Measurements from ENCODE around the gene SPPL3. TPM values are rescaled to one million over a fixed set of nuclear protein-coding genes. Genes with fewer than 3 reads are reported as not detected.

Gene SPPL3
- total RNA-seq, 1 donor from 2014 or later, result 25.8 TPM

DNA sequence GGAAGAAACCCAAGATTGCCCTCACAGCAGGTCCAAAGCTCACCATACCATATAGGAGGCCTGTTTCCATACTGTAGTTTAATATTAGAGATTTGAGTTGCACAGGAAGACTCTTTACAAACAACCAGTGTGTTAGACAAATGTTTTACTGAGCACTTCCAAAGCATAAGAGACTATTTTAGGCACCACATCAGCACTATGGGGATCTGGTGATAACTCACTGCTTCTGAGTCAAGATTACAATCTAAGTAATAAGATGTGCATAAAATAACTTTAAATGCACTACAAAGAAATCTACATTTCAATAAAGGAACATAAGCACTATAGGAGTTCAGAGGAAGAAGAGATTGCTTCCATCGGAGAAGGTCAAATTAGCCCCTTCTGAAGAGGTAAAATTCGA is 71.4 kb downstream of the SPPL3 start:
- Histone ChIP-seq H3K4me1 (peaks cover 9% of the 10 kb centered on the region), H3K9ac (no peak overlapping the region), H3K4me2 (no peak overlapping the region), H3K27ac (no peak overlapping the region), H3K36me3 (no peaks in the 10 kb centered on the region), H3K4me3 (no peak overlapping the region), H3F3A (ENCODE audit: low read depth) (peaks cover 8% of the 10 kb centered on the region), H4K20me1 (ENCODE audit: low read depth) (peaks cover 35% of the 10 kb centered on the region), H2AFZ (replicated peaks) (no peak overlapping the region), H3K9me3 (ENCODE audit: low read depth) (no peaks in the 10 kb centered on the region), H3K27me3 (no peaks in the 10 kb centered on the region), H3K79me2 (ENCODE audit: low read depth) (peaks cover 67% of the 10 kb centered on the region)
- DNase-seq (ENCODE audit: low spot score), result no peak
- Mint-ChIP-seq H3K4me3 (no peak overlapping the region), H3K9me3 (no peaks in the 10 kb centered on the region), H3K4me1 (peaks cover 11% of the 10 kb centered on the region), H3K27me3 (ENCODE audit: insufficient read depth, low read depth) (peaks cover 2% of the 10 kb centered on the region), H3K36me3 (no peaks in the 10 kb centered on the region), H3K27ac (no peak overlapping the region)
- TF ChIP-seq, protein P1, sequence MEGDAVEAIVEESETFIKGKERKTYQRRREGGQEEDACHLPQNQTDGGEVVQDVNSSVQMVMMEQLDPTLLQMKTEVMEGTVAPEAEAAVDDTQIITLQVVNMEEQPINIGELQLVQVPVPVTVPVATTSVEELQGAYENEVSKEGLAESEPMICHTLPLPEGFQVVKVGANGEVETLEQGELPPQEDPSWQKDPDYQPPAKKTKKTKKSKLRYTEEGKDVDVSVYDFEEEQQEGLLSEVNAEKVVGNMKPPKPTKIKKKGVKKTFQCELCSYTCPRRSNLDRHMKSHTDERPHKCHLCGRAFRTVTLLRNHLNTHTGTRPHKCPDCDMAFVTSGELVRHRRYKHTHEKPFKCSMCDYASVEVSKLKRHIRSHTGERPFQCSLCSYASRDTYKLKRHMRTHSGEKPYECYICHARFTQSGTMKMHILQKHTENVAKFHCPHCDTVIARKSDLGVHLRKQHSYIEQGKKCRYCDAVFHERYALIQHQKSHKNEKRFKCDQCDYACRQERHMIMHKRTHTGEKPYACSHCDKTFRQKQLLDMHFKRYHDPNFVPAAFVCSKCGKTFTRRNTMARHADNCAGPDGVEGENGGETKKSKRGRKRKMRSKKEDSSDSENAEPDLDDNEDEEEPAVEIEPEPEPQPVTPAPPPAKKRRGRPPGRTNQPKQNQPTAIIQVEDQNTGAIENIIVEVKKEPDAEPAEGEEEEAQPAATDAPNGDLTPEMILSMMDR (IDR thresholded peaks at IDR 0.05), result no peak
- TF ChIP-seq EZH2 (IDR thresholded peaks at IDR 0.05) (no peak), EZH2phosphoT487 (IDR thresholded peaks at IDR 0.05) (no peak)

DNA sequence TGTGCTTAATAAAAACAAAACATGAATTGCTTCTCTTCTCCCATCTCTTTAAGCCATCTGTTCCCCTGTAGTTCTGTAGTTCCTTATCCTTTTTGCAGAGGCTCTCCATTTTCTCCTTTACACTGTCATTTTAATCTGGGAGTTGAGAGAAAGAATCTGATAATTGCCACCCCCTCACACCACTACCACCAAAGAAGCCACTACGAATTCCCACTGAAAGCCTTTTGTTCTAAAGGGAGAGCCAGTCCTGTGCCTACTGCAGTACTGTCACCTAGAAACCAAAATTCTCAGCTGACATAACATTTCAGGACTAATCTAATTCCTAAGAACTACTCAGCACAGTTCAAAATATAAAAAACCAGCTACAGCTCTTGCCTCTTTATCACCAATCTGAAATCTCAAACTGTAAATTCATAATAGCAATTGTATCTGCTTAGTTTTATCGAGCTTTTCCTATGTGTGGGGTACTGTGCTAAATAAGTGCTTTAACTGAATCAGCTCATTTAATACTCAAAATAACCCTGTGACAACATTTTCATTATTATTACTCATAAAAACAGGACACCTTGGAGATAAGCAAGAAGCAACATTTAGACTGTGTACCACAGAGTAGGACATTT is 72.4 kb downstream of the SPPL3 start:
- no peak for TF ChIP-seq EZH2phosphoT487 (IDR thresholded peaks at IDR 0.05)
- TF ChIP-seq, protein P1 (IDR thresholded peaks at IDR 0.05), result no peak
- TF ChIP-seq EZH2 (IDR thresholded peaks at IDR 0.05), result no peak
- no peak overlapping the region for H3K4me2 ChIP-seq
- Mint-ChIP-seq H3K27ac (no peak overlapping the region), H3K4me1 (peaks cover 11% of the 10 kb centered on the region), H3K4me3 (no peak overlapping the region), H3K27me3 (ENCODE audit: insufficient read depth, low read depth) (peaks cover 2% of the 10 kb centered on the region), H3K36me3 (no peaks in the 10 kb centered on the region), H3K9me3 (no peaks in the 10 kb centered on the region)
- no peak overlapping the region for H2AFZ ChIP-seq (replicated peaks)
- H3K27me3 ChIP-seq, result no peaks in the 10 kb centered on the region
- H3K9ac ChIP-seq, result no peak overlapping the region
- H3K4me3 ChIP-seq, result no peak overlapping the region
- H4K20me1 ChIP-seq (ENCODE audit: low read depth), result peaks cover 39% of the 10 kb centered on the region
- peaks cover 9% of the 10 kb centered on the region for H3K4me1 ChIP-seq
- H3K36me3 ChIP-seq, result no peaks in the 10 kb centered on the region
- peaks cover 8% of the 10 kb centered on the region for H3F3A ChIP-seq (ENCODE audit: low read depth)
- DNase-seq (ENCODE audit: low spot score), result no peak
- peaks cover 67% of the 10 kb centered on the region for H3K79me2 ChIP-seq (ENCODE audit: low read depth)
- H3K27ac ChIP-seq, result no peak overlapping the region
- no peaks in the 10 kb centered on the region for H3K9me3 ChIP-seq (ENCODE audit: low read depth)

DNA sequence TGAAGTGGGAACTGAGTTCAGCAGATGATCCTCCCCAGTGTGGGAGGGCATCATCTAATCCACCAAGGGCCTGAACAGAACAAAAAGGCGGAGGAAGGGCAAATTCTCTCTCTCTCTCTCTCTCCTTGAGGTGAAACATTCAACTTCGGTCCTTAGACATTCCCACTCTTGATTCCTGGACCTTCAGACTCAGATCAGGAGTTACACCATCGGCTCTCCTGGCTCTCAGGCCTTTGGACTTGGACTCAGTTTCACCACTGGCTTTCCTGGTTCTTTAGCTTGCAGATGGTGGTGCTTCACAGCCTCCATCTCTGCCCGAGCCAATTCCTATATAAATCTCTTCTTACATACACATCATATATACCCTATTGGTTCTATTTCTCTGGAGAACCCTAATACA is 73.2 kb downstream of the SPPL3 start:
- Mint-ChIP-seq H3K9me3 (no peaks in the 10 kb centered on the region), H3K27ac (no peak overlapping the region), H3K4me3 (no peak overlapping the region), H3K27me3 (ENCODE audit: insufficient read depth, low read depth) (peaks cover 2% of the 10 kb centered on the region), H3K36me3 (no peaks in the 10 kb centered on the region), H3K4me1 (peaks cover 11% of the 10 kb centered on the region)
- Histone ChIP-seq H3K9ac (no peak overlapping the region), H3F3A (ENCODE audit: low read depth) (peaks cover 8% of the 10 kb centered on the region), H3K36me3 (no peaks in the 10 kb centered on the region), H3K79me2 (ENCODE audit: low read depth) (peaks cover 65% of the 10 kb centered on the region), H4K20me1 (ENCODE audit: low read depth) (peaks cover 31% of the 10 kb centered on the region), H3K4me1 (peaks cover 9% of the 10 kb centered on the region), H2AFZ (replicated peaks) (no peak overlapping the region), H3K9me3 (ENCODE audit: low read depth) (no peaks in the 10 kb centered on the region), H3K4me3 (no peak overlapping the region), H3K27me3 (no peaks in the 10 kb centered on the region), H3K4me2 (no peak overlapping the region), H3K27ac (no peak overlapping the region)
- no peak for DNase-seq (ENCODE audit: low spot score)
- no peak for TF ChIP-seq EZH2 (IDR thresholded peaks at IDR 0.05)
- TF ChIP-seq, protein P1 (IDR thresholded peaks at IDR 0.05), result no peak
- TF ChIP-seq EZH2phosphoT487 (IDR thresholded peaks at IDR 0.05), result no peak
